A172 (cell line): Measurements from ENCODE around the gene FRMD8. TPM values are rescaled to one million over a fixed set of nuclear protein-coding genes. Genes with fewer than 3 reads are reported as not detected.

Experiments used
- DNase-seq: peaks from one replicate; pipeline ENCODE4 v3.0.0-alpha.2; 2015; ENCODE audit warnings: low spot score
- total RNA-seq: library from RNA; depleted of rRNA; stranded (reverse); fragments of >200 nt; shearing (Covaris generic); gene quantifications from 2 replicates; pipeline ENCODE4 v1.2.3, GENCODE V29; 2014

The FRMD8 gene
- total RNA-seq, 1 experiment from 2014 or later: 21.5 TPM

GRCh38 chr11:65424205-65425104 is 38.0 kb downstream of the FRMD8 start:
- peak; percentile 63 for DNase-seq

- peak; percentile 71 for DNase-seq
Observed at GRCh38 chr11:65425105-65425970, 38.9 kb downstream of the FRMD8 start.

GRCh38 chr11:65425971-65426838 is 39.8 kb downstream of the FRMD8 start:
- peak; percentile 47 for DNase-seq

- peak; percentile 58 for DNase-seq
Observed at GRCh38 chr11:65426839-65427690, 40.6 kb downstream of the FRMD8 start.

- DNase-seq: peak; percentile 66
Observed at GRCh38 chr11:65427691-65428577, 41.5 kb downstream of the FRMD8 start.

GRCh38 chr11:65428578-65429067 is 42.2 kb downstream of the FRMD8 start:
- no peak for DNase-seq

GRCh38 chr11:65429068-65429681 is 42.7 kb downstream of the FRMD8 start:
- peak; percentile 60 for DNase-seq

- peak; percentile 70 for DNase-seq
Observed at GRCh38 chr11:65429724-65430405, 43.4 kb downstream of the FRMD8 start.

- DNase-seq: peak; percentile 59
Observed at GRCh38 chr11:65430406-65431217, 44.2 kb downstream of the FRMD8 start.

GRCh38 chr11:65431451-65432099 is 45.1 kb downstream of the FRMD8 start:
- peak; percentile 33 for DNase-seq

GRCh38 chr11:65432100-65432650 is 45.7 kb downstream of the FRMD8 start:
- peak; percentile 22 for DNase-seq

- DNase-seq: peak; percentile 46
Observed at GRCh38 chr11:65432686-65433582, 46.5 kb downstream of the FRMD8 start.

GRCh38 chr11:65433657-65434056 is 47.2 kb downstream of the FRMD8 start:
- DNase-seq: no peak

- DNase-seq: peak; percentile 38
Observed at GRCh38 chr11:65434057-65434666, 47.7 kb downstream of the FRMD8 start.
